Thoracic aorta (tissue), 2 donors: ENCODE data around the gene GBX2. TPM values are rescaled to one million over a fixed set of nuclear protein-coding genes. Genes with fewer than 3 reads are reported as not detected.

Experiments
- ATAC-seq: fragments of 150-250 bp; one replicate; pipeline ENCODE4 v1.8.0; 2017; ENCODE audit warnings: low read depth; ENCODE audit not compliant: insufficient number of reproducible peaks, low FRiP score
- DNase-seq: peaks from one replicate; pipeline ENCODE4 v3.0.0-alpha.2; 2020; ENCODE audit warnings: low spot score
- H3K27ac ChIP-seq, 2 donors: fragments of 200-600 bp; sonication (generic); 1 replicate in 1 of 2; 2 replicates in 1 of 2; pipeline ENCODE4 v1.5.1; 2016; ENCODE audit warnings: mild to moderate bottlenecking in 2 of 2, moderate library complexity in 2 of 2
- H3K27me3 ChIP-seq: fragments of 200-600 bp; sonication (generic); replicated peaks from 2 replicates; pipeline ENCODE4 v1.6.0; 2016; ENCODE audit warnings: mild to moderate bottlenecking; ENCODE audit not compliant: insufficient read depth
- H3K36me3 ChIP-seq: fragments of 200-600 bp; sonication (generic); one replicate; pipeline ENCODE4 v1.5.1; 2016
- H3K4me1 ChIP-seq, 2 donors: fragments of 200-600 bp; sonication (generic); 1 replicate in 1 of 2; 2 replicates in 1 of 2; pipeline versions ENCODE4 v1.5.1 to v1.6.0; 2016; ENCODE audit warnings: low read depth in 2 of 2, mild to moderate bottlenecking in 1 of 2; ENCODE audit not compliant: control insufficient read depth in 1 of 2
- H3K4me3 ChIP-seq: fragments of 200-600 bp; sonication (generic); 2 replicates; pipeline ENCODE4 v1.5.1; 2016; ENCODE audit warnings: mild to moderate bottlenecking
- H3K9me3 ChIP-seq: fragments of 200-600 bp; sonication (generic); 2 replicates; pipeline ENCODE4 v1.5.1; 2016
- CTCF ChIP-seq: fragments of 200-600 bp; sonication (generic); IDR thresholded peaks from one replicate; pipeline ENCODE4 v1.5.1; 2019; ENCODE audit warnings: antibody characterized with exemption
- total RNA-seq, 2 donors: library from RNA; depleted of rRNA; stranded (reverse); fragments of >200 nt; gene quantifications; one replicate each; pipeline versions ENCODE4 v1.1.0 to v1.2.3, GENCODE V29; 2016

GBX2 gene
- total RNA-seq, 2 donors from 2014 or later: not detected

DNA sequence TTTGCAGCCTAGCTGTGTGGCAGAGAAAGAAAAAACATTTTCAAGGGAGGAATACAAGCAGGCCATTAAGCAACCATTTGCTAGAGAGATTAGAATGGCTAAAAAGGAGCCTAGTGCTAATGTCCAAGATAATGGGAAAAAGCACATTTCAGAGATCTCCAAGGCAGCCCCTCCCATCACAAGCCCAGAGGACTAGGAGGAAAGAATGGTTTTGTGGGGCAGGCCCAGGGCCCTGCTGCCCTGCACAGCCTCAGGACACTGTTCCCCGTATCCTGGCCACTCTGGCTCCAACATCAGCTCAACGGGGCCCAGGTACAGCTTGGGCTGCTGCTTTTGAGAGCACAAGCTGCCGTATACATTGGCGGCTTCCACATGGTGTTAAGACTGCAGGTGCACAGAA is 16.5 kb upstream of the GBX2 start:
- DNase-seq: no peak
- peaks cover 0 to 6% of the 10 kb centered on the region in 2 donors for H3K4me1 ChIP-seq
- H3K27ac ChIP-seq: no peak overlapping the region
- no peak for ATAC-seq
- TF ChIP-seq CTCF: no peak
- no peak overlapping the region for H3K4me3 ChIP-seq
- no peaks in the 10 kb centered on the region for H3K36me3 ChIP-seq
- peaks cover 4% of the 10 kb centered on the region for H3K27me3 ChIP-seq
- H3K9me3 ChIP-seq: no peaks in the 10 kb centered on the region

DNA sequence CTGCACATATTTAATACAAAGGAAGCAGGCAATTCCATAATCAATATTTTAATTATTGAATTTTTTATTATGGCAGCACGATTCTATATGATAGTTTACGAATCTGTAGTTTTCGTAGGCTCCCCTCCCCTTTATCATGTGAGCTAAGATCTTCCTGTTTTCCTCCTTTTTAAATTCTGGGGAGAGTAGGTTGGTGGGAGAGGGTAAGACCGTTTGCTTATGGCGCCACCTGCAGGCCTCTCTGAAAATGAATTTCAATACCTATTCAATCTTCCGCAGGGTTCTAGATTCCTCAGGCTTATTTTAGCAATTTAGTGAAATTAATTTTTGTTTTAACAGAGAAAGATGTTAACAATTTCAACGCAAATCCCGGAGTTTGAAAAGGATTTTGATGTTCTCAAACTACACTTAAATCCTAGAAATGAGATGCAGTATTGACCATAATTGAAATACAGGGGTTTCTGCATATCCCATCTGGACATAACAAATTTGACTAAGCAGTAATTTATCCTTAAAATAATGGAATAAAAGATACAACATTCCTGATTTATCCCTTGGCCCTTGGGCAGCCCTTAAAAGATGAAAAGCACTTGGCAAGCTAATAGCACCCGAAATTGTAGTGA is 12.8 kb upstream of the GBX2 start:
- ATAC-seq (no peak), DNase-seq (no peak)
- H3K9me3 ChIP-seq: no peaks in the 10 kb centered on the region
- no peak overlapping the region for H3K4me3 ChIP-seq
- peaks cover 4 to 27% of the 10 kb centered on the region in 2 donors for H3K4me1 ChIP-seq
- H3K27ac ChIP-seq: no peak overlapping the region
- TF ChIP-seq CTCF: peak; percentile 53
- H3K27me3 ChIP-seq: peaks cover 13% of the 10 kb centered on the region
- no peaks in the 10 kb centered on the region for H3K36me3 ChIP-seq

GRCh38 chr2:236180076-236180816 is 12.1 kb upstream of the GBX2 start:
- H3K4me1 ChIP-seq: peaks cover 4 to 27% of the 10 kb centered on the region in 2 donors
- no peaks in the 10 kb centered on the region for H3K36me3 ChIP-seq
- H3K9me3 ChIP-seq: no peaks in the 10 kb centered on the region
- peaks cover 13% of the 10 kb centered on the region for H3K27me3 ChIP-seq
- DNase-seq (no peak), ATAC-seq (no peak)
- no peak overlapping the region for H3K27ac ChIP-seq
- H3K4me3 ChIP-seq: no peak overlapping the region
- TF ChIP-seq CTCF: no peak

GRCh38 chr2:236179236-236180075 is 11.3 kb upstream of the GBX2 start:
- Histone ChIP-seq H3K4me3 (peak overlapping the region; percentile 9), H3K36me3 (no peaks in the 10 kb centered on the region), H3K27me3 (peaks cover 13% of the 10 kb centered on the region), H3K9me3 (no peaks in the 10 kb centered on the region), H3K4me1 (peaks cover 4 to 27% of the 10 kb centered on the region in 2 donors), H3K27ac (no peak overlapping the region)
- ATAC-seq (no peak), DNase-seq (no peak)
- TF ChIP-seq CTCF: no peak

GRCh38 chr2:236178890-236179235 is 10.7 kb upstream of the GBX2 start:
- no peak for DNase-seq
- Histone ChIP-seq H3K4me3 (peak overlapping the region; percentile 62), H3K27me3 (peaks cover 13% of the 10 kb centered on the region)

More at GRCh38 chr2:236178890-236179235, 10.7 kb upstream of the GBX2 start:
- H3K4me1 ChIP-seq: peaks cover 4 to 27% of the 10 kb centered on the region in 2 donors
- TF ChIP-seq CTCF: no peak
- no peaks in the 10 kb centered on the region for H3K9me3 ChIP-seq
- no peak overlapping the region for H3K27ac ChIP-seq
- ATAC-seq: no peak
- H3K36me3 ChIP-seq: no peaks in the 10 kb centered on the region
